Measurements from ENCODE around the gene ZDHHC17.

The ZDHHC17 gene

DNA sequence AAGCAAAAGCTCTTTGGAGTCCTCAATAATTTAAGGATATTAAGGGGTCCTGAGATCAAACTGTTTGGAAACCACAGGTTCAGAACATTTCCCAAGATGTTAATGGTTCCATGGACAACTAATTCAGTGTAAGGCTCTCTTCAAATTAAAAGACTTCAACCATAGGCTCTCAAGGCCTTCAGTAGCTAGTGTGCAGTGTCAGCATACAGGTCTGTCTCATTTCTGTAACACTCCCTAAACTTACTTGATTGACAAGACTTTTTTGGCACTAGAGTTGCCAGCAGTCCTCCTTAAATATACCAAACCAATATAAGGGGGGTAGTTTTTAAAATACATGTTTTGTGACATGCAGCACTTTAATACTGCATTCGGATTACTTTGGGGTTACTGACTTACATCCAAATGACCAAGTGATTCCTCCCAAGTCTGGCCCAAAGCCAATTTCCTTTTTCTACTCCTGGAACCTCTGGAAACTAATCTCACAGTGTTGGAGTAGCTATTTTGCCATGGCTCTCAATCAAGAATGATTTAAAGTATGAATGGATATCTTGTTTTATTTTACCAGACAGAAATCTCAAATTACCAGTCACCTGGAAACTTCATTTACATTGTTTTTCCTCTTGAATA lies 92.2 kb downstream of the ZDHHC17 start:
- no peaks in the 10 kb centered on the region for H3K9me3 ChIP-seq (ENCODE audit: severe bottlenecking)
- TF ChIP-seq, protein P1, sequence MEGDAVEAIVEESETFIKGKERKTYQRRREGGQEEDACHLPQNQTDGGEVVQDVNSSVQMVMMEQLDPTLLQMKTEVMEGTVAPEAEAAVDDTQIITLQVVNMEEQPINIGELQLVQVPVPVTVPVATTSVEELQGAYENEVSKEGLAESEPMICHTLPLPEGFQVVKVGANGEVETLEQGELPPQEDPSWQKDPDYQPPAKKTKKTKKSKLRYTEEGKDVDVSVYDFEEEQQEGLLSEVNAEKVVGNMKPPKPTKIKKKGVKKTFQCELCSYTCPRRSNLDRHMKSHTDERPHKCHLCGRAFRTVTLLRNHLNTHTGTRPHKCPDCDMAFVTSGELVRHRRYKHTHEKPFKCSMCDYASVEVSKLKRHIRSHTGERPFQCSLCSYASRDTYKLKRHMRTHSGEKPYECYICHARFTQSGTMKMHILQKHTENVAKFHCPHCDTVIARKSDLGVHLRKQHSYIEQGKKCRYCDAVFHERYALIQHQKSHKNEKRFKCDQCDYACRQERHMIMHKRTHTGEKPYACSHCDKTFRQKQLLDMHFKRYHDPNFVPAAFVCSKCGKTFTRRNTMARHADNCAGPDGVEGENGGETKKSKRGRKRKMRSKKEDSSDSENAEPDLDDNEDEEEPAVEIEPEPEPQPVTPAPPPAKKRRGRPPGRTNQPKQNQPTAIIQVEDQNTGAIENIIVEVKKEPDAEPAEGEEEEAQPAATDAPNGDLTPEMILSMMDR (IDR thresholded peaks at IDR 0.05; ENCODE audit: low read depth, low read length) = no peak
- H3K36me3 ChIP-seq = peaks cover 27% of the 10 kb centered on the region
- no peak for DNase-seq
- H3K27ac ChIP-seq = no peak overlapping the region
- no peak overlapping the region for H3K4me3 ChIP-seq (ENCODE audit: low read depth, low read length)
- H3K27me3 ChIP-seq (ENCODE audit: insufficient read depth, low read depth, severe bottlenecking) = no peaks in the 10 kb centered on the region

DNA sequence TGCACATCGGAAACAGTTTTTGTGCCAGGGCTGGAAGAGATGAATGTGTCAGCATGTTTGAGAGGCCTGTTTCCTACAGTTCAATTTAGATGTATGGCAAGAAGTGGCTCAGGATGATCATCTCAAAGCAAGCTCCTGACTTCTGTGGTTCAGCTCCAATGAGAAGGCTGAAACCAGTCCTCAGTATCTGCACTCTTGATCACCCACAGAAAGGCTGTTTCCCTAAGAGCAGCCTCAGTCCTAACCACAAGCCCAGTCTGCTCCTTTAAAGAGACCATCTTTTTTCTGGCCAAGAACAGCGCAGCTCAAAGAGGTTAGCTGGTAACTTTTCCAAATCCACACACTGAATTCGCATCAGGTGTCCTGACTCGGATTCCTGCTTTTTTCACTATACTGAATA lies 95.7 kb downstream of the ZDHHC17 start:
- TF ChIP-seq, protein P1 (IDR thresholded peaks at IDR 0.05; ENCODE audit: low read depth, low read length) = no peak
- no peaks in the 10 kb centered on the region for H3K27me3 ChIP-seq (ENCODE audit: insufficient read depth, low read depth, severe bottlenecking)
- H3K36me3 ChIP-seq = peaks cover 43% of the 10 kb centered on the region
- no peak overlapping the region for H3K27ac ChIP-seq
- DNase-seq = no peak
- H3K4me3 ChIP-seq (ENCODE audit: low read depth, low read length) = no peak overlapping the region
- no peaks in the 10 kb centered on the region for H3K9me3 ChIP-seq (ENCODE audit: severe bottlenecking)

DNA sequence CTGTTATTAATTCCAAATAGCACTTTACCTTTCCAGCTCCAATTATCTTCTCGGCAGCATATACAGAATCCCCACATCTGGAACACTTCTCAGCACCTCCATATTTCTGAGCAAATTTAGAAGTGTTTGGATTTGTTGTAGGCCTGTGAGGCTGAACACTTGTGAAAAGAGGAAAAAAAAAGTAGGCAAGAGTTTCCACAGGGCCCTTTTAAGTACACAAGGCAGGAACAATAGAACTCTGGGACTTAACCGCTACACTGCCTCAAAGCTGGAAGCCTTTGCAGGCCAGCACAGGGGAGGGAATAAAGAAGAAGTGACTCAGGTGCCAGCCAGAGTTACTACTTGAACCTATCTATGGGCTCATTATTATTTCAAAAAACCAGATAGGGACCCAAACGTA lies 96.3 kb downstream of the ZDHHC17 start:
- TF ChIP-seq, protein P1 (IDR thresholded peaks at IDR 0.05; ENCODE audit: low read depth, low read length) = no peak

DNA sequence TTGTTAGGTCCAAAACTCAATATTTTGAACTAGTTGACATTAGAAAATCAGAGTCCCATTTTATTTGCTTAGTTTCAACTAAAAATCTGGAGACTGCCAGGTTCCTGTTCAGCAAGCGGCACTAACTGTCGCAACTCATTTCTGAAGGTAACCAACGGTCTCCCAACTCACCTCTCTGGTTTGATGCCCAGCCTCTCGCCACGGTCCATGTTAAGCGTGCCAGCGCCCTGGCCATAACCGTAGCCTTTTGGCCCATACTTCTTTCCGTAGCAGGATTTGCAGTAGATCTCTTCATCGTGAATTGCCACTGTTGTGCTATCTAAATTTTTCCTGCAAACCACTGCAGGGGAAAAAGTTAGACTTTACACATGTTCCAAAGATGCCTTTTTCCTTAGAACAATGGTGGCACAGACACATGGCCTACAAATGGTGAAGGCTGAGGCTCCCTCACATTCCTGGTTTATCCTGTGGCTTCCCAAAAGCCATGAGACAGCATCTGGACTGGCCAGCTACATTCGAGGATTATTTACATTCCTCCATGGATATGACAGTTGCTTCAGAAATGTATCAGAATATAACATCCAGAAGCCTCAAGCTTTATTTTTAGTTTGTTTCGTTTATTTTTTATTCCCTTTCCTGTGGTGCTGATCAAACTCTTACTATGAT lies 99.2 kb downstream of the ZDHHC17 start:
- H3K27ac ChIP-seq = no peak overlapping the region
- H3K9me3 ChIP-seq (ENCODE audit: severe bottlenecking) = no peaks in the 10 kb centered on the region
- peaks cover 32% of the 10 kb centered on the region for H3K36me3 ChIP-seq
- TF ChIP-seq, protein P1 (IDR thresholded peaks at IDR 0.05; ENCODE audit: low read depth, low read length) = no peak
- no peak for DNase-seq
- H3K4me3 ChIP-seq (ENCODE audit: low read depth, low read length) = no peak overlapping the region
- no peaks in the 10 kb centered on the region for H3K27me3 ChIP-seq (ENCODE audit: insufficient read depth, low read depth, severe bottlenecking)

More for the DNA sequence above, 96.3 kb downstream of the ZDHHC17 start:
- H3K36me3 ChIP-seq = peaks cover 43% of the 10 kb centered on the region
- no peaks in the 10 kb centered on the region for H3K9me3 ChIP-seq (ENCODE audit: severe bottlenecking)
- H3K4me3 ChIP-seq (ENCODE audit: low read depth, low read length) = no peak overlapping the region
- no peaks in the 10 kb centered on the region for H3K27me3 ChIP-seq (ENCODE audit: insufficient read depth, low read depth, severe bottlenecking)
- H3K27ac ChIP-seq = no peak overlapping the region
- no peak for DNase-seq

DNA sequence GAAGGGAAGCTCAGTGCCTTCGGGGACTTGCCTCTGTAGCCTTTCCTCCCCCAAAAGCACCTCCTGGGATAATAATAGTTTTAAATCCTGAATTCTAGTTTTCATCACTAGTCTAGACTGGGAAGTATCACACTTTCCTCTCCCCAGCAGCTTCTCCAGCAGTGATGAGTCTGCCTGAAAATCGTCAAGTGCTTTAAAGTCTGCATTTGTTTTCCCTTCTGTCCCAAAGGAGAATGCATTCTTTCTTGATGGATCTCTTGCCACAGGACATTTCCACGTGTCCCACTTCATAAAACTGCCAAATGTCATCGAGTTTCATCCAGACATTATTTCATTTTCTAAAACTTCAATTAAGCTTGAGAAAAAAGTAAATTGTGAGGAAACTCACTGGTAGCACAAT lies 99.9 kb downstream of the ZDHHC17 start:
- no peak overlapping the region for H3K27ac ChIP-seq
- TF ChIP-seq, protein P1 (IDR thresholded peaks at IDR 0.05; ENCODE audit: low read depth, low read length) = no peak

More for the DNA sequence above, 99.9 kb downstream of the ZDHHC17 start:
- H3K36me3 ChIP-seq = peaks cover 26% of the 10 kb centered on the region
- no peak overlapping the region for H3K4me3 ChIP-seq (ENCODE audit: low read depth, low read length)
- DNase-seq = no peak
- H3K9me3 ChIP-seq (ENCODE audit: severe bottlenecking) = no peaks in the 10 kb centered on the region
- H3K27me3 ChIP-seq (ENCODE audit: insufficient read depth, low read depth, severe bottlenecking) = no peaks in the 10 kb centered on the region
